Naive B cell (primary cell): ENCODE data around the gene UQCC3. TPM values are rescaled to one million over a fixed set of nuclear protein-coding genes. Genes with fewer than 3 reads are reported as not detected.
"Not testable (repeated sequence)": the region's sequence is repeated elsewhere in the genome, so short reads cannot be mapped to it uniquely, and the experiment has no call there.

ENCODE experiments used
- ATAC-seq, 2 donors: fragments of 150-1000 bp; cut with Tn5 transposase; 2 replicates each; pipeline ENCODE4 v1.10.0; 2021; ENCODE audit warnings: low read depth in 2 of 2, mild to moderate bottlenecking in 2 of 2, moderate library complexity in 2 of 2
- DNase-seq: peaks from one replicate; pipeline ENCODE4 v3.0.0; 2022
- H3K27ac Mint-ChIP-seq, 6 donors: one replicate each; pipeline ENCODE4 v1.8.0; 2020 to 2022; ENCODE audit warnings: mild to moderate bottlenecking in 6 of 6, mixed read lengths in 6 of 6, moderate library complexity in 5 of 6, inconsistent platforms in 2 of 6
- H3K27me3 Mint-ChIP-seq, 3 donors: one replicate each; pipeline ENCODE4 v1.8.0; 2021 to 2022; ENCODE audit warnings: mixed read lengths in 3 of 3, mild to moderate bottlenecking in 1 of 3
- H3K36me3 Mint-ChIP-seq, 2 donors: one replicate each; pipeline ENCODE4 v1.8.0; 2020 to 2022; ENCODE audit warnings: mixed read lengths in 2 of 2, inconsistent platforms in 1 of 2, mild to moderate bottlenecking in 1 of 2
- H3K4me1 Mint-ChIP-seq, 3 donors: one replicate each; pipeline ENCODE4 v1.8.0; 2020 to 2022; ENCODE audit warnings: mixed read lengths in 3 of 3, inconsistent platforms in 1 of 3, mild to moderate bottlenecking in 1 of 3, moderate library complexity in 1 of 3
- H3K4me3 Mint-ChIP-seq, 8 donors: one replicate each; pipeline ENCODE4 v1.8.0; 2020 to 2022; ENCODE audit warnings: mild to moderate bottlenecking in 8 of 8, mixed read lengths in 8 of 8, moderate library complexity in 8 of 8, inconsistent platforms in 2 of 8
- H3K9me3 Mint-ChIP-seq, 7 donors: one replicate each; pipeline ENCODE4 v1.8.0; 2020 to 2022; ENCODE audit warnings: mixed read lengths in 7 of 7, mild to moderate bottlenecking in 5 of 7, inconsistent platforms in 2 of 7, moderate library complexity in 1 of 7
- polyA plus RNA-seq, 6 donors: library from polyadenylated mRNA; unstranded; fragments of 300-500 nt; fragmentation: Illumina TruSeq; gene quantifications; one replicate each; pipeline ENCODE4 v1.2.3, GENCODE V29; 2021; ENCODE audit warnings: low read depth in 6 of 6

The UQCC3 gene
- polyA plus RNA-seq, 6 donors from 2014 or later, result 7.7 to 11.4 (median 10.4) TPM

DNA sequence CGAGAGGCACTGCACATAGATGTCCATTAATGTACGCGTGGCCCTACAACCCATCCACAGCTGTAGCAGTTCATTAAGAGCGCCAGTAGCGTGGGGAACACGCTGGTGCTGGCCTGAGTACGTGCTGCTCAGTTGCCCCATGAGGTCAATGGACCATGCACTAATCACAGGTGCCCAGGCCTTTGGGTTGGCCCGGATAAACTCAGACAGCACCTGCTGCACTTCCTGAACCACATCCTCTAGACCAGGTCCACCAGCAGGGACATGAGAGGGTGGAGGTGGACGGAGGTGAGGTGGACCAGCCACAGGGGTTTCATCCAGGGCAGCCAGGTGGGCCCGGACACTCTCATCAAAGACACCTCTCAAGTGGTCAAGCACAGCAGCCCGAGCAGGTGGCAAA lies 22.0 kb upstream of the UQCC3 start:
- ATAC-seq, result no peak
- peak overlapping the region in 1 of 6 donors; percentile 80 for H3K27ac Mint-ChIP-seq
- H3K36me3 Mint-ChIP-seq, result no peaks in the 10 kb centered on the region
- H3K4me1 Mint-ChIP-seq, result peaks cover 22 to 45% (median 40%) of the 10 kb centered on the region in 3 donors
- DNase-seq, result no peak
- no peaks in the 10 kb centered on the region for H3K27me3 Mint-ChIP-seq
- H3K4me3 Mint-ChIP-seq, result peak overlapping the region in 1 of 8 donors; percentile 45
- H3K9me3 Mint-ChIP-seq, result peaks cover 0 to 4% (median 0%) of the 10 kb centered on the region in 7 donors

DNA sequence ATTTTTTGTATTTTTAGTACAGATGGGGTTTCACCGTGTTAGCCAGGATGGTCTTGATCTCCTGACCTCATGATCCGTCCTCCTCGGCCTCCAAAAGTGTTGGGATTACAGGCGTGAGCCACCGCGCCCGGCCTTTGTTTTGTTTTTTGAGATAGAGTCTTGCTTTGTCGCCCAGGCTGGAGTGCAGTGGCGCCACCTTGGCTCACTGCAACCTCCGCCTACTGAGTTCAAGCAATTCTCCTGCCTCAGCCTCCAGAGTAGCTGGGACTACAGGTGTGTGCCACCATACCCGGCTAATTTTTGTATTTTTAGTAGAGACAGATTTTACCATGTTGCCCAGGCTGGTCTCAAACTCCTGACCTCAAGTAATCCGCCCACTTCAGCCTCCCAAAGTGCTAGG lies 21.2 kb upstream of the UQCC3 start:
- H3K9me3 Mint-ChIP-seq, DNase-seq, H3K27ac Mint-ChIP-seq, H3K36me3 Mint-ChIP-seq, H3K27me3 Mint-ChIP-seq, ATAC-seq: not testable (repeated sequence)
- H3K4me1 Mint-ChIP-seq, result peaks cover 19 to 40% (median 38%) of the 10 kb centered on the region in 3 donors
- H3K4me3 Mint-ChIP-seq, result peak overlapping the region in 2 of 8 donors; percentile 45 to 63

DNA sequence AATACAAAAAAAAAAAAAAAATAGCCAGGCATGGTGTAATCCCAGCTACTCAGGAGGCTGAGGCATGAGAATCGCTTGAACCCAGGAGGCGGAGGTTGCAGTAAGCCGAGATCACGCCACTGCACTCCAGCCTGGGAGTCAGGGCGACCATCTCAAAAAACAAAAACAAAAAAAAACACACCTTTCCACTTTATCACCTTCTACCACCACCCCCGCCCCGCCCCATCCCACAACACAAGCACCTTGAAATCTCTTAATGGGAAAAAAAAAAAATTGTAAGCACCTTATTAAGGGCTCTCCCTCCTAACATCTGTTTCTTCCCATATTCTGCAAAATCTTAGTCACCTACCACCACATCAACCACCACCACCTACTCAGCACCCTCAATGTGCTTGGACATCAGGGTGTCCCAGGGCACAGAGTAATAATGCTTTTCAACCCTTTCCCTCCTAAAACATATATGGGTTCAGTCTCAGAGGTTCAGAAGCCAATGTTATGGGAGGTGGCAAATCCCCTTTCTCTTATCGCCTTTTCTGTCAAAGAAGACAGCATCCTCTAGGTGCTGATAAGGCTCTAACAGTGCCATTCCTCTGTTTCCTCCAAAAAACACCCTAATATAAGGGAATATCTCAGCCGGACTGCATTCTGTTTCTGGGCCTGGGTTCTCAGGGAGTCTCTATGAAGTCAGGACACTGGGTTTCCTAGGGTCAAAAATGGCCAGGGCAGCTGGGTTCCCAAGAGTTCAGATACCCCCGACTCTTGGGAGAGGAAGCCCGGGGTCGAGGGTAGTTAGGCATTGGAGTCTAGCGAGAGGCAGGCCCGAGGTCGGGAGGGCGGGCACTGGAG lies 19.1 kb upstream of the UQCC3 start:
- Mint-ChIP-seq H3K27ac (peak overlapping the region; percentile 21 to 95 (median 94)), H3K27me3 (no peaks in the 10 kb centered on the region), H3K4me1 (peaks cover 10 to 26% (median 24%) of the 10 kb centered on the region in 3 donors), H3K4me3 (peak overlapping the region; percentile 90 to 97 (median 94)), H3K9me3 (peaks cover 0 to 4% (median 0%) of the 10 kb centered on the region in 7 donors), H3K36me3 (no peaks in the 10 kb centered on the region)
- DNase-seq (no peak), ATAC-seq (no peak)

DNA sequence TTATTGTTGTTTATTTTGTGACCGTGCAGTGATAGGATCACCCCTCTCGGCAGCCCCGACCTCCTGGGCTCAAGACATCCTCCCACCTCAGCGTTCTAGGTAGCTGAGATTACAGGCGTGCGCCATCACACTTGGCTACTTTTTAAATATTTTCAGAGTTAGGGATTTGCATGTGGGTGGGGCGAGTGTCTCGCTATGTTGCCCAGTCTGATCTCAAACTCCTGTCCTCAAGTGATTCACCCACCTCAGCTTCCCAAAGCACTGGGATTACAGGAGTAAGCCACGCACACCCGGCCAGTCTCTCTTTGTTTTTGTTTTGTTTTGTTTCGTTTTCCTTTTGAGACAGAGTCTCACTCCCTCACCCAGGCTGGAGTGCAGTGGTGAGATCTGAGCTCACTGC lies 17.2 kb upstream of the UQCC3 start:
- peaks cover 0 to 4% (median 0%) of the 10 kb centered on the region in 7 donors for H3K9me3 Mint-ChIP-seq
- peaks cover 10 to 26% (median 24%) of the 10 kb centered on the region in 3 donors for H3K4me1 Mint-ChIP-seq
- peak overlapping the region in 3 of 6 donors; percentile 64 to 97 (median 78) for H3K27ac Mint-ChIP-seq
- peak overlapping the region; percentile 41 to 91 (median 64) for H3K4me3 Mint-ChIP-seq
- no peaks in the 10 kb centered on the region for H3K36me3 Mint-ChIP-seq
- no peak for DNase-seq
- no peaks in the 10 kb centered on the region for H3K27me3 Mint-ChIP-seq
- no peak for ATAC-seq

DNA sequence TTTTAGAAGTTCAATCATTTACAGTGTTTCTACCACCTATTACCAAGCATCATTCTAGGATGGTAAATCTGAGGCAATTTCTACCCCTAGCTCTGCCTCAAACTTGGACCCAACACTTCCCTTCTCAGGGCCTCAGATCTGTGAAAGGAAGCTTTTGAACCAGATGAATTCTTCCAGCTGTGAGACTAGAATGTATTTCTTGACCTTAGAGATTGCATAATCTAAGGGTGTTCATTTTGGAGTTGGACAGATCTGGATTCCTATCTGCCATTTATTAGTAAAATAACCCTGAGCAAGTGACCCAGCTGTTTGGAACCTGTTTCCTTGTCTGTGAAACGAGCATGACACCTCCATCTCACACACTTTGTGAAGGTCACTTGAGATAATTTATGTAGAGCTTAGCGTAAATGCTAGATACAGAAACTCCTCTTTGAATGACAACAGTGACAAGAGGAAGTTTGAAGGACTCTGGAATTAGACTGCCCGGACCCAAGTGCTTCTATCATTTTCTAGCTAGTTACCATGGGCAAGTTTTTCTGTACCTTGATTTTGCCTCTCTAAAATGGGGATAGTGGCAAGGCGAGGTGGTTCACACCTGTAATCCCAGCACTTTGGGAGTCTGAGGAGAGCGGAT lies 14.6 kb upstream of the UQCC3 start:
- no peaks in the 10 kb centered on the region for H3K27me3 Mint-ChIP-seq
- no peaks in the 10 kb centered on the region for H3K36me3 Mint-ChIP-seq
- peaks cover 10 to 22% (median 19%) of the 10 kb centered on the region in 3 donors for H3K4me1 Mint-ChIP-seq
- peaks cover 0 to 4% (median 0%) of the 10 kb centered on the region in 7 donors for H3K9me3 Mint-ChIP-seq
- ATAC-seq (no peak), DNase-seq (no peak)
- no peak overlapping the region for H3K27ac Mint-ChIP-seq
- peak overlapping the region in 1 of 8 donors; percentile 72 for H3K4me3 Mint-ChIP-seq

DNA sequence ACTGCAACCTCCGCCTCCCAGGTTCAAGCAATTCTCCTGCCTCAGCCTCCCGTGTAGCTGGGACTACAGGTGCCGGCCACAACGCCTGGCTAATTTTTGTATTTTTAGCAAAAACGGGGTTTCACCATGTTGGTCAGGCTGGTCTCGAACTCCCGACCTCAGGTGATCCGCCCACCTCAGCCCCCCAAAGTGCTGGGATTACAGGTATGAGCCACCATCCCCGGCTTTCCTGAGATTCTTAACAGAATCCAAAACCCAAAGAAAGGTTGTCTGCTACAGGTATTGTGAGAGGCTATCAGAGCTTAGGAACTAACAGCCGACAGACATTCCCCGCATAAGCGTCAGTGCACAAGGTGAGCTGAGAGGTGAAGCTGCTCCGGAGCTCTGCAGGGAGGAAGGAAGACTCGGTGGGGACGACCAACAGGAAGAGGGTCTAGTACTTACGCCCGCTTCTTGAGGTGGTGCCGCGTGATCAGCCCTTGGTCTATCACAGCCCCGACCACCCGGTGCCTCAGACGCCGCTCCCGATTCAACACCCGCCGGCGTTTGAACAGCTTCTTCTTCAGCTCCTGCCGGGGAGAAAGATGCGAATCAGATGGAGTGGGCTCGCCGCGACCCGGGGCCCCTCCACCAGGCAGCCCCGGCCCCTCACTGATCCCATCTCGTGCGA lies 6.9 kb upstream of the UQCC3 start:
- DNase-seq (no peak), ATAC-seq (peak; percentile 45 to 46)
- Mint-ChIP-seq H3K27me3 (no peaks in the 10 kb centered on the region), H3K4me1 (peaks cover 25 to 54% (median 41%) of the 10 kb centered on the region in 3 donors), H3K9me3 (no peaks in the 10 kb centered on the region), H3K27ac (peak overlapping the region; percentile 82 to 99 (median 96)), H3K36me3 (peaks cover 7% of the 10 kb centered on the region in 2 donors), H3K4me3 (peak overlapping the region; percentile 95 to 100 (median 97))

DNA sequence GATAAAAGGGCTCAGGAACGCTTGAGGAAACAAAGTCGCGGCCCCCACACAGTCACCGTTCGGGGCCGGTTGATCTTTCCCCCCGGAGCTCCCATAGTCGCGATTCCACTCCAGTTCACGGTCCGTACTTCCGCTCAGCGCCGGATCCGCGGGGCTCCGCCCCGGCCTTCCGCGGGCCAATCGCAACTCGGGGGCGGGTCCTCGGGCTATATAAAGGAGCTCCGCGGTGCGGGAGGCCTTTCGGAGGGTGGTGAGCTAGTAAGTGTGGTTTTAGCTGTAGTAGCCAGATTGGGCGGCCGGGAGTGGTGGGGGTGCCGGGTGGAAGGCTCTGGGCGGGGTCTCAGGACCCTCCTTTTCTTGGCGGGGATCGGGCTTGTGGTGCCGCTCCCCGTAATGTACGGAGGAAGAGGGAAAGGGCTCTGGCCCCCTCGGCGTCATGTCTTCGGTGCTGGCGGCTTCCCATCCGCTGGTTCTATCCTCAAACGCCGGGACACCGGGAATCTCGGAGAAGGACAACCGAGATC lies 6.3 kb upstream of the UQCC3 start, which contains the start of the genes C11orf98 and CSKMT:
Gene C11orf98, minus strand, starts transcription at position 136 of the 524 bp plus-strand sequence. Its CDS starts 41 bp downstream, at position 95.
Gene CSKMT, plus strand, starts transcription at position 238 of the 524 bp plus-strand sequence. CDS start 568 bp downstream, outside the sequence.
- peak within 1 kb of the TSS; percentile 82 to 99 (median 96) for H3K27ac Mint-ChIP-seq
- H3K9me3 Mint-ChIP-seq, result no peaks in the 10 kb centered on the region
- H3K36me3 Mint-ChIP-seq, result peaks cover 7% of the 10 kb centered on the region in 2 donors
- DNase-seq, result peak; percentile 96
- peaks cover 25 to 58% (median 41%) of the 10 kb centered on the region in 3 donors for H3K4me1 Mint-ChIP-seq
- H3K27me3 Mint-ChIP-seq, result no peaks in the 10 kb centered on the region
- peak; percentile 93 for ATAC-seq
- H3K4me3 Mint-ChIP-seq, result peak within 1 kb of the TSS; percentile 95 to 100 (median 97)

DNA sequence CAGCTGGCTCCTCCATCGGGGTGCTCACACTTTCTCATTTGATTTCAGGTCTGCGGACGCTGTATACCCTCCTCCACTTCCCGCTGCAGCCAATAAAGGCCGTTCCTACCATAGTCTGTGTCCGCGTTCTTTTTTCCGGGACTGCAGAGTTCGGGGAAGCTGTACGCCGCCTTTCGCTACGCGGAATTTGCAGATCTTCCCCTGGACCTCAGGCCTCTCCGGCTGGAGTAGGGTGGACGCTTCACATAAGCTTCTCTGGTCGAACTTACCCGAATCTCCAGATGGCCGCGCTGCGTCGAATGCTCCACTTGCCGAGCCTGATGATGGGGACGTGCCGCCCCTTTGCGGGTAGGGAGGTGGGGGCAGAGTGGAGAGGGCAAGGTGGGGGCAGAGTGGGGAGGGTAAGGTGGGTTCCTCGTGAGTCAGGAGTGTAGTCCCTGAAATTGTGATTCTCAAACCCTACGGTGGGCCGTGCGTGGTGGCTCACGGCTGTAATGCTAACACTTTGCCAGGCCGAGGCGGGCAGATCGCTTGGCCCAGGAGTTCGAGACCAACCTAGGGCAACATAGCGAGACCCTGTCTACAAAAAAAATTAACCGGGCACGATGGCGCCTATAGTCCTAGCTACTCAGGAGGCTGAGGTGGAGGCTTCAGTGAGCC lies 5.7 kb upstream of the UQCC3 start:
- peaks cover 7% of the 10 kb centered on the region in 2 donors for H3K36me3 Mint-ChIP-seq
- no peaks in the 10 kb centered on the region for H3K9me3 Mint-ChIP-seq
- H3K27ac Mint-ChIP-seq, result peak overlapping the region; percentile 82 to 99 (median 96)
- H3K27me3 Mint-ChIP-seq, result no peaks in the 10 kb centered on the region
- ATAC-seq (peak; percentile 20 to 24), DNase-seq (peak; percentile 37)
- peak overlapping the region; percentile 95 to 100 (median 97) for H3K4me3 Mint-ChIP-seq
- peaks cover 26 to 64% (median 42%) of the 10 kb centered on the region in 3 donors for H3K4me1 Mint-ChIP-seq

DNA sequence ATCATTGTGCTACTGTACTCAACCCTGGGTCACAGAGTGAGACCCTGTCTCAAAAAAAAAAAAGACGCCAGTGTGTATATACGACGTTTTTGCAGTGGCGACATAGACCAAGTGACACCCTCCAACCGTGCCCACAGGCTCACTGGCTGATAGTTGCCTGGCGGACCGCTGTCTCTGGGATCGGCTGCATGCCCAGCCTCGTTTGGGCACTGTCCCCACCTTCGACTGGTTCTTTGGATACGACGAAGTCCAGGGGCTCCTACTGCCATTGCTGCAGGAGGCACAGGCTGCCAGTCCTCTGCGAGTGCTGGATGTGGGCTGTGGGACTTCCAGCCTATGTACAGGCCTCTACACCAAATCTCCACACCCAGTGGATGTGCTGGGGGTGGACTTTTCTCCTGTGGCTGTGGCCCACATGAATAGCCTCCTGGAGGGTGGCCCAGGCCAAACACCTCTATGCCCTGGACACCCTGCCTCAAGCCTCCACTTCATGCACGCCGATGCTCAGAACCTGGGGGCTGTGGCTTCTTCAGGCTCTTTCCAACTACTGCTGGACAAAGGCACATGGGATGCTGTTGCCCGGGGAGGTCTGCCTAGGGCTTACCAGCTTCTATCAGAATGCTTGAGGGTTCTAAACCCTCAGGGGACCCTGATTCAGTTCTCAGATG lies 5.1 kb upstream of the UQCC3 start:
- H3K36me3 Mint-ChIP-seq, result peaks cover 7 to 8% of the 10 kb centered on the region in 2 donors
- H3K27me3 Mint-ChIP-seq, result no peaks in the 10 kb centered on the region
- peaks cover 30 to 70% (median 45%) of the 10 kb centered on the region in 3 donors for H3K4me1 Mint-ChIP-seq
- H3K4me3 Mint-ChIP-seq, result peak overlapping the region; percentile 95 to 100 (median 97)
- DNase-seq (no peak), ATAC-seq (no peak)
- no peaks in the 10 kb centered on the region for H3K9me3 Mint-ChIP-seq
- H3K27ac Mint-ChIP-seq, result peak overlapping the region in 5 of 6 donors; percentile 15 to 97 (median 79)

DNA sequence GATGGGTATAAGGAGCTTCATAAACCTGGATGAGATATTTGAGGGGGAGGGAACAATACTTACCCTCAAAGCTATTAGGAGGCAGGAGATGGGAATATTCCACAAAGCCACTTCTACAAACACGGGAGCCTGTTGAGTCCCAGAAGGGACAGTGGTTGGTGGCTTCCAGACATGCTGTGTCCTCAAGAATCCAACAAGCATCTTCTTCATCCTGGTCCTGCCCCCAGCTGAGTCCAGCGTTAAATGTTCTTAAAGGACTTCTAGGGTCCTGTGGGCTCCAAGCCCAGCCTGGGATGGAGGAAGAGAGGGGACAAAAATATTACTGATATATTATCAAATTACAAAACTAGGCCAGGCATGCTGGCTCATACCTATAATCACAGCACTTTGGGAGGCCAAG lies 4.0 kb upstream of the UQCC3 start:
- peak overlapping the region in 3 of 8 donors; percentile 30 to 100 (median 95) for H3K4me3 Mint-ChIP-seq

DNA sequence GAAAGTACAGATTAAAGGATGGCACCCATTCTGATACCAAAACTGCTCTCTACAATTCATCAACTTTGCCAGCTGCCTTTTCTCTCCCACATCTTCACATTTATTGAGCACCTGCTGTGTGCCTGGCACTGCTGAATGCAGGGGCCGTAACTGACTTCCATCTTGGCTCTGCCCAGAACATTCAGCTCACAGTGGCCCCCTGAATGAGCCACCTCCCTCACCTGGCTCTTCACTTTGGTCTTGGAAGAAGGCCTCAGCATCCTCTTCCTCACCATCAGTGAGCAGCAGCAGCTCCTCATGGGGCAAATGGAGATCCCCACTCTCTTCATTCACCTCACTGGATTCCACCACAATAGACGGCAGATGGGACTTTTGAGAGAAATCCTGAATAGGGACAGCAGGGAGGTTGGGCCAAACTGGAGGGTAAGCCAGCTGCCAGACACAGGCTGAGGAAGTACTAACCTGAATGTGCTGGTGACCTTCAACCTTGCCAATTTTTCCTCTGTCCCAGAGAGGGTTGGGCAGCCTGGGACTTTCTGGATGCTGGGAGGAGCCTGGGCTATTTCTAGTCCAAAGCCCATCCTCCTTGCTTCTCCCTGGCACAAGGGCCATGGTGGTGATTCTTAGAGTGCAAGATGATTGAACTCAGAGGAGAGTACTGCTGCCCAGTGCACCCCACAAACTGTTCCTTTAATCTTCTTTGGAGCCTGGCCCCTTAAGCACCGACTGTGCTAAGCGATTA lies 1.9 kb upstream of the UQCC3 start:
- ATAC-seq (no peak), DNase-seq (no peak)
- H3K4me3 Mint-ChIP-seq, result peak overlapping the region in 6 of 8 donors; percentile 28 to 100 (median 100)
- H3K4me1 Mint-ChIP-seq, result peaks cover 24 to 69% (median 54%) of the 10 kb centered on the region in 3 donors
- peaks cover 0 to 8% of the 10 kb centered on the region in 2 donors for H3K36me3 Mint-ChIP-seq
- H3K27me3 Mint-ChIP-seq, result no peaks in the 10 kb centered on the region
- H3K27ac Mint-ChIP-seq, result peak overlapping the region in 3 of 6 donors; percentile 61 to 86 (median 83)
- H3K9me3 Mint-ChIP-seq, result no peaks in the 10 kb centered on the region

More for the DNA sequence above, 4.0 kb upstream of the UQCC3 start:
- H3K4me1 Mint-ChIP-seq, result peaks cover 29 to 77% (median 54%) of the 10 kb centered on the region in 3 donors
- peak overlapping the region in 3 of 6 donors; percentile 47 to 84 (median 79) for H3K27ac Mint-ChIP-seq
- DNase-seq (no peak), ATAC-seq (no peak)
- no peaks in the 10 kb centered on the region for H3K27me3 Mint-ChIP-seq
- H3K9me3 Mint-ChIP-seq, result no peaks in the 10 kb centered on the region
- peaks cover 7 to 11% of the 10 kb centered on the region in 2 donors for H3K36me3 Mint-ChIP-seq
